ENCODE results near the gene PDZD2. TPM values are rescaled to one million over a fixed set of nuclear protein-coding genes. Genes with fewer than 3 reads are reported as not detected.
A peak's percentile ranks its signal among the peaks of the same experiment; 100 is the strongest.
"Not testable (repeated sequence)": the region's sequence is repeated elsewhere in the genome, so short reads cannot be mapped to it uniquely, and the experiment has no call there.

Gene PDZD2
- total and polyA plus RNA-seq, 3 donors from 2014 or later, result 47.3 to 89.1 (median 83.9) TPM

GRCh38 chr5:32030222-32030621 lies 391.3 kb downstream of the PDZD2 start:
- 83 to 84% methylated on average over 3 of the region's 3 CpGs for WGBS, 2 donors
- Histone ChIP-seq H3K27me3 (no peaks in the 10 kb centered on the region), H3K9me3 (no peaks in the 10 kb centered on the region), H3K36me3 (ENCODE audit: low read depth, missing control alignments) (no peaks in the 10 kb centered on the region), H3K4me3 (no peak overlapping the region), H3K4me1 (peaks cover 65% of the 10 kb centered on the region), H3K27ac (peak overlapping the region; percentile 62 to 80)
- no peak for DNase-seq
- TF ChIP-seq CTCF (IDR thresholded peaks at IDR 0.05) (no peak), POLR2A (IDR thresholded peaks at IDR 0.05) (no peak)
- intact Hi-C loops (cut with DNase I; ENCODE audit: low total_unique reads), result no loop called here

DNA sequence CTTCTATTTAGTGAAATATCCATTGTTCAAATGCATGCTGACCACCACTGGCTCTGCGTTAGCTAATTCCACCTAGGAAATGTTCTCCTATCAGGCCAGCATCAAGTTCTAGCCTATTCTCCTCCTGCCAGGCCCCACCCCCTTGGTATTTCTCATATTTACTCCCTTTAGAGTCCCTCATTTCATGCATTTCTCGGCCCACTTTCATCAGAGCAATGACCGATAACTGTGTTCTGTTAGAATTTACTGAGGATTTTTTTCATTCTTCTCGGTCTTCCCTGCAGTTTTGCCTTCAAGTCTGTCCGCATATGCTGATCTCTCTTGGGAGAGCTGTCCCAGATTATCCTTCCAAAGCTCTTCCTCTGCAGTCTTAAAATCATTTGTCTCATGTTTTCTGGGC lies 391.8 kb downstream of the PDZD2 start:
- no peak for DNase-seq
- H3K36me3 ChIP-seq (ENCODE audit: low read depth, missing control alignments), result no peaks in the 10 kb centered on the region
- H3K27me3 ChIP-seq, result no peaks in the 10 kb centered on the region
- H3K4me3 ChIP-seq, result no peak overlapping the region
- H3K4me1 ChIP-seq, result peaks cover 65% of the 10 kb centered on the region
- 53 to 54% methylated on average over 5 of the region's 5 CpGs for WGBS, 2 donors
- intact Hi-C loops (cut with DNase I; ENCODE audit: low total_unique reads), result no loop called here
- H3K27ac ChIP-seq, result peak overlapping the region; percentile 62 to 80
- no peak for TF ChIP-seq POLR2A (IDR thresholded peaks at IDR 0.05)
- no peak for TF ChIP-seq CTCF (IDR thresholded peaks at IDR 0.05)
- H3K9me3 ChIP-seq, result no peaks in the 10 kb centered on the region

GRCh38 chr5:32031089-32031488 lies 392.2 kb downstream of the PDZD2 start:
- Histone ChIP-seq H3K4me3 (no peak overlapping the region), H3K4me1 (peaks cover 65% of the 10 kb centered on the region), H3K9me3 (no peaks in the 10 kb centered on the region), H3K27me3 (no peaks in the 10 kb centered on the region), H3K36me3 (ENCODE audit: low read depth, missing control alignments) (no peaks in the 10 kb centered on the region), H3K27ac (peak overlapping the region; percentile 62 to 80)
- TF ChIP-seq CTCF (IDR thresholded peaks at IDR 0.05), result no peak
- TF ChIP-seq POLR2A (IDR thresholded peaks at IDR 0.05), result no peak
- intact Hi-C loops (cut with DNase I; ENCODE audit: low total_unique reads), result no loop called here
- no peak for DNase-seq
- WGBS, 2 donors, result 78 to 79% methylated on average over 4 of the region's 4 CpGs

DNA sequence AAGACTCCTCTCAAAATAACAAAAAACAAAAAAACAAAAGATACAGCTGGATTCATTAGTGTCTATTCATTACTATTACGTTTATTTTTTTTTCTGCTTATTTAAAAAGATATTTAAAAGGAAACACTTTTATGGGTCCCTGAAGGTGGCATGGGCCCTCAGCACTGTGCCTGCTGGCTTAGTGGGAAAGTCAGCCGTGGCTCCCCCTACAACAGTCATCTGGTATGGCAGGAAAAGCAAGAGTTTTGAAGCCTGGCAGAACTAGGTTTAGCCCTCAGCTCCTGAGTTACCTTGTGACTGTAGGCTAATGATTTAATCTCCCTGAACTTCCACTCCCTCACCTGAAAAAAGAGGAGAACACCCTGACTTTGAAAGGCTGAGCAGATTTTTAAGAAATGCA lies 399.6 kb downstream of the PDZD2 start:
- no peak overlapping the region for H3K4me3 ChIP-seq
- no peak for DNase-seq
- no peaks in the 10 kb centered on the region for H3K36me3 ChIP-seq (ENCODE audit: low read depth, missing control alignments)
- H3K4me1 ChIP-seq, result peaks cover 9% of the 10 kb centered on the region
- 66 to 72% methylated on average over 2 of the region's 2 CpGs for WGBS, 2 donors
- no peaks in the 10 kb centered on the region for H3K9me3 ChIP-seq
- TF ChIP-seq POLR2A (IDR thresholded peaks at IDR 0.05) (no peak), CTCF (IDR thresholded peaks at IDR 0.05) (peak in 1 of 3 experiments; percentile 19)
- H3K27me3 ChIP-seq, result no peaks in the 10 kb centered on the region
- intact Hi-C loops (cut with DNase I; ENCODE audit: low total_unique reads), result no loop called here
- no peak overlapping the region for H3K27ac ChIP-seq

DNA sequence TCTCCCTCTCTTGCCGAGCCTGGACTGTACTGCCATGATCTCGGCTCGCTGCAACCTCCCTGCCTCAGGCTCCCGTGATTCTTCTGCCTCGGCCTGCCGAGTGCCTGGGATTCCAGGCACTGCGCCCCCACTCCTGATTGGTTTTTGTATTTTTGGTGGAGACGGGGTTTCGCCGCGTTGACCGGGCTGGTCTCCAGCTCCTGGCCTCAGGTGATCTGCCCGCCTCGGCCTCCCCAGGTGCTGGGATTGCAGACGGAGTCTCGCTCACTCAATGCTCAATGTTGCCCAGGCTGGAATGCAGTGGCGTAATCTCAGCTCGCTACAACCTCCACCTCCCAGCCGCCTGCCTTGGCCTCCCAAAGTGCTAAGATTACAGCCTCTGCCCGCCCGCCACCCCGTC lies 400.2 kb downstream of the PDZD2 start:
- WGBS, 2 donors, result 79 to 90% methylated on average over 22 of the region's 22 CpGs
- H3K9me3 ChIP-seq; intact Hi-C loops (cut with DNase I; ENCODE audit: low total_unique reads); H3K4me1 ChIP-seq; H3K36me3 ChIP-seq (ENCODE audit: low read depth, missing control alignments); H3K27me3 ChIP-seq; H3K27ac ChIP-seq; DNase-seq; H3K4me3 ChIP-seq: not testable (repeated sequence)

GRCh38 chr5:32039601-32040000 lies 400.7 kb downstream of the PDZD2 start:
- H3K27me3 ChIP-seq; H3K4me1 ChIP-seq; intact Hi-C loops (cut with DNase I; ENCODE audit: low total_unique reads); H3K27ac ChIP-seq; DNase-seq; H3K36me3 ChIP-seq (ENCODE audit: low read depth, missing control alignments); H3K9me3 ChIP-seq; H3K4me3 ChIP-seq: not testable (repeated sequence)
- WGBS, 2 donors, result 77 to 89% methylated on average over 9 to 26 of the region's 26 CpGs

GRCh38 chr5:32040181-32040695 lies 401.3 kb downstream of the PDZD2 start:
- WGBS, 2 donors, result 94 to 97% methylated on average over 20 to 29 of the region's 31 CpGs
- H3K4me3 ChIP-seq; H3K9me3 ChIP-seq; H3K27me3 ChIP-seq; intact Hi-C loops (cut with DNase I; ENCODE audit: low total_unique reads); DNase-seq; H3K36me3 ChIP-seq (ENCODE audit: low read depth, missing control alignments); H3K4me1 ChIP-seq; H3K27ac ChIP-seq: not testable (repeated sequence)

All from testis (tissue), 3 donors.